AG04449 (cell line): ENCODE measurements around the gene SAPCD1.

Experiments
- CTCF ChIA-PET: fragments of 350-600 bp; formaldehyde crosslinking; extraction: SDS; loops from one replicate; lab custom pipeline; 2021; ENCODE audit warnings: antibody characterized with exemption; lab: Yijun Ruan, JAX
- POLR2A ChIA-PET: fragments of 400-600, 350-600 bp; formaldehyde crosslinking; extraction: SDS; loops from one replicate; lab custom pipeline; 2020; ENCODE audit warnings: antibody characterized with exemption, inconsistent platforms; lab: Yijun Ruan, JAX
- DNase-seq: peaks from one replicate; pipeline ENCODE4 v3.0.0-alpha.2; 2010; ENCODE audit warnings: low read depth, low spot score
- H3K4me3 ChIP-seq: 2 replicates; pipeline ENCODE4 v1.5.1; 2011; ENCODE audit warnings: low read depth, mild to moderate bottlenecking, control low read depth, low read length
- TF ChIP-seq, protein P1 (sequence below): IDR thresholded peaks from one replicate; pipeline ENCODE4 v1.5.1; 2011; ENCODE audit warnings: mild to moderate bottlenecking, moderate library complexity, low read length, control low read depth, inconsistent platforms; ENCODE audit not compliant: insufficient read depth; ENCODE audit errors: missing control alignments

SAPCD1 gene

DNA sequence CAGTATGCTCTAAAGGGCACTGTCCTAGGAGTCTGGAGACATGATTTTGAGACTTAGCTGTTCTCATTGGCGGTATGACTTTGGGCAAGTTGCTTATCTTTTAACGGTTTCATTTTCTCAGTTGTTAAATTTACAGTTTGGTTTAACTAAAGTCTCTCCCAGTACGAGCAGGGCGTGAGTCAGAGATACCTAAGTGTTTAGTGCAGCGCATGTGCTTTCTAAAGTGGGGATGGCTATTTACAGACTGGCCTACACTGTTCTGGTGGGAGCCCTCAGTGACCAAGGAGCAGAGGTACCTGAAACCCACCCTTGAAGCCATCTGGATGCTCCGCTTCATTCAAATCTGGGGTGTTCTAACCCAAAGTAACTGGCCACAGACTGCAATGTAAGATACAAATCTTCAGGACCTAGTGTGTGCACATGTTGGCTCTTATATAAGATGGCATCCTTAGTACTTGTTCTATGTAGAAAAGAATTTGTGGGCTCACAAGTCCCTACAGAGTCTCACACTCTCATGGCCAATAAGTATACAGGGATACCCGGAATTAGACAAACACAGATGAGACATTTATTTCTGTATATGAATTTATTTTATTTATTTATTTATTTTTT, 11.9 kb upstream of the SAPCD1 start:
- TF ChIP-seq, protein P1, sequence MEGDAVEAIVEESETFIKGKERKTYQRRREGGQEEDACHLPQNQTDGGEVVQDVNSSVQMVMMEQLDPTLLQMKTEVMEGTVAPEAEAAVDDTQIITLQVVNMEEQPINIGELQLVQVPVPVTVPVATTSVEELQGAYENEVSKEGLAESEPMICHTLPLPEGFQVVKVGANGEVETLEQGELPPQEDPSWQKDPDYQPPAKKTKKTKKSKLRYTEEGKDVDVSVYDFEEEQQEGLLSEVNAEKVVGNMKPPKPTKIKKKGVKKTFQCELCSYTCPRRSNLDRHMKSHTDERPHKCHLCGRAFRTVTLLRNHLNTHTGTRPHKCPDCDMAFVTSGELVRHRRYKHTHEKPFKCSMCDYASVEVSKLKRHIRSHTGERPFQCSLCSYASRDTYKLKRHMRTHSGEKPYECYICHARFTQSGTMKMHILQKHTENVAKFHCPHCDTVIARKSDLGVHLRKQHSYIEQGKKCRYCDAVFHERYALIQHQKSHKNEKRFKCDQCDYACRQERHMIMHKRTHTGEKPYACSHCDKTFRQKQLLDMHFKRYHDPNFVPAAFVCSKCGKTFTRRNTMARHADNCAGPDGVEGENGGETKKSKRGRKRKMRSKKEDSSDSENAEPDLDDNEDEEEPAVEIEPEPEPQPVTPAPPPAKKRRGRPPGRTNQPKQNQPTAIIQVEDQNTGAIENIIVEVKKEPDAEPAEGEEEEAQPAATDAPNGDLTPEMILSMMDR, result no peak
- ChIA-PET CTCF (interaction anchor here (0.9 to 4.1 kb wide), 3 partner anchors 11 to 41 kb away, joined by 3 to 21 read pairs (median 5); partner anchors contain the start of gene MSH5), POLR2A (no interaction called here)
- no peak for DNase-seq
- no peak overlapping the region for H3K4me3 ChIP-seq

- CTCF ChIA-PET, result interaction anchor here (0.9 to 4.1 kb wide), 7 partner anchors 13 to 53 kb away, joined by 3 to 21 read pairs (median 4); partner anchors contain the start of gene CLIC1
These were observed 9.6 kb upstream of the SAPCD1 start for GRCh38 chr6:31752739-31753319.

DNA sequence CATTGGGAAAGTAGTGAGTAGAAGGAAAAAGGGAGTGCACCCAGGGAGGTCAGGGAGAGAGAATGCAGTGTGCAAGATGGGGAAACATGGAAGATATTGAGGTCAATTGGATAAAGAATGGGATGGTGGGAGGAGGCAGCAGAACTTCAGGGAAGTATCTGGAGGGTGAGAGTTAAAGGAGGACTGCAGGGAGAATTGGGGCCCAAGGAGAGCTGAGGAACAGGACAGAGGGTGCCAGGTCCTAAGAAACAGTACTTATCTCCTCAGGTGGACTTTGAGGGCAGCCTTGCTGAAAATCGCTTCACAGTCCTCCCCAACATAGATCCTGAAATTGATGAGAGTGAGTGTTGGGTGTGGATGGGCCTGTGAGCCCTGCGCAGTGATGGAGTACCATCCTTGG, 4.2 kb upstream of the SAPCD1 start:
- H3K4me3 ChIP-seq, result no peak overlapping the region
- no peak for DNase-seq
- CTCF ChIA-PET, result interaction anchor here (1.1 to 5.4 kb wide), 2 partner anchors 11 to 132 kb away, joined by 4 to 28 read pairs; no protein-coding TSS in a partner anchor
- POLR2A ChIA-PET, result no interaction called here
- TF ChIP-seq, protein P1, result no peak

More at GRCh38 chr6:31752739-31753319, 9.6 kb upstream of the SAPCD1 start:
- TF ChIP-seq, protein P1, result no peak
- POLR2A ChIA-PET, result interaction anchor here (0.6 to 2.8 kb wide), 10 partner anchors 12 to 219 kb away, joined by 3 to 15 read pairs (median 4); partner anchors contain the start of genes DXO, HSPA1B and MSH5
- no peak overlapping the region for H3K4me3 ChIP-seq
- no peak for DNase-seq

DNA sequence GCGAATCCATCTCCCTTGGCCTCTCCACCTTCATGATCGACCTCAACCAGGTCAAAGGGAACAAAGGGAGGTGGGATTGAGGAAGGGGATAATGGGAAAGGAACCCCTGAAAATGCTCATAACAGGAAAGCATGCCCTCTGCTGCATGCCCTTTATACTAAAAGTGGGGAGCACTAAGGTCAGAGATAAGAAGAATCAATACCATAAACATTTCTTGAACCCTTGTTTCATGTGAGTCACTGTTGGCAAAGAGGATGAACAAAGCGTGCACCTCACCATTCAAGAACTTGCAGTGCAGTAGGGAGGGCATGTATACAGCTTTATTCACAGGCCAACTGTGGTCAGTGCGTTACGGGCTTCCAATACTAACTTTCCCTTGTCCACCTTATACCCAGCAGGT, 1.7 kb upstream of the SAPCD1 start:
- H3K4me3 ChIP-seq, result no peak overlapping the region
- no peak for DNase-seq
- ChIA-PET POLR2A (interaction anchor here (0.7 kb wide), 1 partner anchor 10 kb away, joined by 3 read pairs; no protein-coding TSS in a partner anchor), CTCF (interaction anchor here (1.8 kb wide), 2 partner anchors 9 to 30 kb away, joined by 5 to 12 read pairs; no protein-coding TSS in a partner anchor)
- TF ChIP-seq, protein P1, result no peak

DNA sequence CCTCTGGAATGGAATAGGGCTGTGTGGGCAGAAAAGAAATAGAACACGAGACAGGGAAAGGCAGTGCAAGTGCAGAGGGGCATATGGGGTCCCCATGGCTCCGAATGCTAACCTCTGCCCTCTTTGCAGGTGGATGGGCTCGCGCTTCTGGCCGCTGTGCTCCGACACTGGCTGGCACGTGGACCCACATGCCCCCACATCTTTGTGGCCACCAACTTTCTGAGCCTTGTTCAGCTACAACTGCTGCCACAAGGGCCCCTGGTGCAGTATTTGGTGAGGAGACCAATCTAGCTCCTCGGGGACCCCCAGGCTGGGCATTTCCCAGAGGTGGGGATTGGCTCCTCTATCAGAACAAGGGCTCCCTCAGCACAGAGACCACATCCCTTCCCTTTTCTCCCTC, 1.1 kb upstream of the SAPCD1 start:
- CTCF ChIA-PET, result interaction anchor here (1.8 kb wide), 2 partner anchors 9 to 30 kb away, joined by 5 to 12 read pairs; no protein-coding TSS in a partner anchor
- TF ChIP-seq, protein P1, result no peak

DNA sequence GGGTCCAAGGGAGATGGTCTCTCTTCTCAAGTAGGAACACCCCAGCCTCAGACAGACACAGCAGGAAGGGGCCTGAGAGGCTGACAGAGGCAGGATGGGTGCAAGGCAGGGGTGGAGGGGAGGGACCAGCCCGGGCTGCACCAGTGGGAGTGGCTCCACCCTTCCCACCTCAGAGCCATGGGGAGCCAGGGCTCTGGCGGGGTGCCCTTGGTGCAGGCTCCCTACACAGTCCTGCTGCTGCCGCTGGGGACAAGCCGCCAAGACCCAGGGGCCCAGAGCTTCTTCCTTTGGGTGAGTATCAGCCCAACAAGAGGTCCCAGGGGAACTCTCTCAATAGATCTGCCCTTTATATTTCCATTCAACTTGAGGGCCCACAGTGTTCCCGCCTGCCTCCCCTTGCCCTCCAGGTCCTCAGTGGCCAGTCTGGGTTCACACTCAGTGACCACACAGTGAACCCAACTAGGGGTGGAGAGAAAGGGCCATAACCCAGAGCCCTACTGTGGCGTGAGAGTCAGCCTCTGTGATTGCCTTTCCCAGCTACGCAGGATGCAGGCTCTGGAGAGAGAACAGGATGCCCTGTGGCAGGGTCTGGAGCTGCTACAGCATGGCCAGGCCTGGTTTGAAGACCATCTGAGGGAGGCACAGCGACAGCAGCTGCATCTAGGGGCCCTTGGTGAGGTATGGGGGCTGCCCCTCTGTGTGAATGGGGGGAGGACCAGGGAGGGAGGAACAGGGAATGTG, 592 bp downstream of the SAPCD1 start:
- ChIA-PET POLR2A (no interaction called here), CTCF (interaction anchor here (1.4 kb wide), 1 partner anchor 28 kb away, joined by 5 read pairs; no protein-coding TSS in a partner anchor)
- no peak for DNase-seq
- H3K4me3 ChIP-seq, result no peak overlapping the region
- TF ChIP-seq, protein P1, result no peak

More for the DNA sequence above, 1.1 kb upstream of the SAPCD1 start:
- H3K4me3 ChIP-seq, result no peak overlapping the region
- POLR2A ChIA-PET, result interaction anchor here (0.7 kb wide), 1 partner anchor 10 kb away, joined by 3 read pairs; no protein-coding TSS in a partner anchor
- no peak for DNase-seq
